Type B pancreatic cell (in vitro differentiated cells): ENCODE data around the gene DOCK1. TPM values are rescaled to one million over a fixed set of nuclear protein-coding genes. Genes with fewer than 3 reads are reported as not detected.

Source experiments
- DNase-seq: peaks from one replicate; pipeline ENCODE4 v3.0.0; 2021; ENCODE audit warnings: mixed read lengths; ENCODE audit not compliant: unreplicated experiment; ENCODE audit errors: extremely low spot score
- H3K27ac Mint-ChIP-seq: 2 replicates; pipeline ENCODE4 v1.8.0; 2021; ENCODE audit warnings: mild to moderate bottlenecking, mixed read lengths
- H3K27me3 Mint-ChIP-seq: 2 replicates; pipeline ENCODE4 v1.8.0; 2021; ENCODE audit warnings: mixed read lengths
- H3K36me3 Mint-ChIP-seq: 2 replicates; pipeline ENCODE4 v1.8.0; 2021; ENCODE audit warnings: mixed read lengths
- H3K4me1 Mint-ChIP-seq: one replicate; pipeline ENCODE4 v1.8.0; 2021; ENCODE audit warnings: mixed read lengths; ENCODE audit not compliant: unreplicated experiment
- H3K4me3 Mint-ChIP-seq: 2 replicates; pipeline ENCODE4 v1.8.0; 2021; ENCODE audit warnings: mild to moderate bottlenecking, mixed read lengths
- H3K9me3 Mint-ChIP-seq: 2 replicates; pipeline ENCODE4 v1.8.0; 2021; ENCODE audit warnings: mixed read lengths
- CTCF ChIP-seq: fragments of 200-600 bp; sonication (generic); conservative IDR thresholded peaks from 2 replicates; pipeline ENCODE4 v1.5.0; 2021; ENCODE audit warnings: antibody characterized with exemption, mild to moderate bottlenecking
- total RNA-seq: library from RNA; stranded (reverse); gene quantifications from 2 replicates; pipeline ENCODE4 v1.2.1, GENCODE V29; 2021; ENCODE audit warnings: low replicate concordance

The DOCK1 gene
- total RNA-seq, 1 donor from 2014 or later: 67.4 TPM

GRCh38 chr10:127216786-127217185, 311.6 kb downstream of the DOCK1 start:
- H3K27ac Mint-ChIP-seq: no peak overlapping the region
- H3K27me3 Mint-ChIP-seq: no peaks in the 10 kb centered on the region
- H3K9me3 Mint-ChIP-seq: peaks cover 5% of the 10 kb centered on the region
- no peak for TF ChIP-seq CTCF
- no peak overlapping the region for H3K4me3 Mint-ChIP-seq
- peaks cover 11% of the 10 kb centered on the region for H3K36me3 Mint-ChIP-seq
- H3K4me1 Mint-ChIP-seq: peaks cover 8% of the 10 kb centered on the region
- DNase-seq: no peak

GRCh38 chr10:127218658-127219057, 313.4 kb downstream of the DOCK1 start:
- Mint-ChIP-seq H3K27me3 (no peaks in the 10 kb centered on the region), H3K27ac (no peak overlapping the region), H3K4me1 (peaks cover 8% of the 10 kb centered on the region), H3K9me3 (peaks cover 5% of the 10 kb centered on the region), H3K4me3 (no peak overlapping the region), H3K36me3 (peaks cover 11% of the 10 kb centered on the region)
- DNase-seq: no peak
- no peak for TF ChIP-seq CTCF

GRCh38 chr10:127221281-127221680, 316.1 kb downstream of the DOCK1 start:
- DNase-seq: no peak
- Mint-ChIP-seq H3K4me1 (peaks cover 4% of the 10 kb centered on the region), H3K4me3 (no peak overlapping the region), H3K9me3 (no peaks in the 10 kb centered on the region), H3K27me3 (no peaks in the 10 kb centered on the region), H3K36me3 (peaks cover 3% of the 10 kb centered on the region), H3K27ac (no peak overlapping the region)
- no peak for TF ChIP-seq CTCF

GRCh38 chr10:127227027-127227426, 321.8 kb downstream of the DOCK1 start:
- Mint-ChIP-seq H3K27ac (no peak overlapping the region), H3K9me3 (no peaks in the 10 kb centered on the region), H3K36me3 (no peaks in the 10 kb centered on the region), H3K4me3 (no peak overlapping the region), H3K4me1 (peaks cover 4% of the 10 kb centered on the region), H3K27me3 (no peaks in the 10 kb centered on the region)
- TF ChIP-seq CTCF: no peak
- no peak for DNase-seq

- no peak for DNase-seq
- peaks cover 4% of the 10 kb centered on the region for H3K4me1 Mint-ChIP-seq
- no peak overlapping the region for H3K4me3 Mint-ChIP-seq
- H3K27ac Mint-ChIP-seq: no peak overlapping the region
- H3K27me3 Mint-ChIP-seq: no peaks in the 10 kb centered on the region
- no peaks in the 10 kb centered on the region for H3K9me3 Mint-ChIP-seq
- H3K36me3 Mint-ChIP-seq: no peaks in the 10 kb centered on the region
- TF ChIP-seq CTCF: no peak
Measured at GRCh38 chr10:127227663-127228062, 322.4 kb downstream of the DOCK1 start.

- H3K4me1 Mint-ChIP-seq: peaks cover 4% of the 10 kb centered on the region
- no peaks in the 10 kb centered on the region for H3K9me3 Mint-ChIP-seq
- no peaks in the 10 kb centered on the region for H3K27me3 Mint-ChIP-seq
- H3K27ac Mint-ChIP-seq: no peak overlapping the region
- no peak for DNase-seq
- H3K4me3 Mint-ChIP-seq: no peak overlapping the region
- H3K36me3 Mint-ChIP-seq: no peaks in the 10 kb centered on the region
- TF ChIP-seq CTCF: no peak
Measured at GRCh38 chr10:127228195-127228787, 323.1 kb downstream of the DOCK1 start.
